RWPE1 (cell line): ENCODE measurements around the gene FAM114A1.

Experiments
- CTCF ChIA-PET: fragments of 350-600 bp; sonication (Branson Sonifier 250); formaldehyde crosslinking; extraction: SDS; loops from one replicate; lab custom pipeline; 2021; lab: Yijun Ruan, JAX
- POLR2A ChIA-PET: fragments of 400-600 bp; formaldehyde crosslinking; extraction: SDS; loops from one replicate; lab custom pipeline; 2020; ENCODE audit warnings: antibody characterized with exemption; ENCODE audit not compliant: low non-redundant PET; lab: Yijun Ruan, JAX
- DNase-seq: peaks from one replicate; pipeline ENCODE4 v3.0.0; 2012; ENCODE audit warnings: low spot score
- H3K27ac ChIP-seq: fragments of 450-650 bp; 2 replicates; pipeline ENCODE4 v1.5.1; 2017
- TF ChIP-seq, protein P1 (sequence below): fragments of 450-650 bp; conservative IDR thresholded peaks from 2 replicates; pipeline ENCODE4 v1.5.1; 2017; ENCODE audit warnings: low read depth, mild to moderate bottlenecking

The FAM114A1 gene

DNA sequence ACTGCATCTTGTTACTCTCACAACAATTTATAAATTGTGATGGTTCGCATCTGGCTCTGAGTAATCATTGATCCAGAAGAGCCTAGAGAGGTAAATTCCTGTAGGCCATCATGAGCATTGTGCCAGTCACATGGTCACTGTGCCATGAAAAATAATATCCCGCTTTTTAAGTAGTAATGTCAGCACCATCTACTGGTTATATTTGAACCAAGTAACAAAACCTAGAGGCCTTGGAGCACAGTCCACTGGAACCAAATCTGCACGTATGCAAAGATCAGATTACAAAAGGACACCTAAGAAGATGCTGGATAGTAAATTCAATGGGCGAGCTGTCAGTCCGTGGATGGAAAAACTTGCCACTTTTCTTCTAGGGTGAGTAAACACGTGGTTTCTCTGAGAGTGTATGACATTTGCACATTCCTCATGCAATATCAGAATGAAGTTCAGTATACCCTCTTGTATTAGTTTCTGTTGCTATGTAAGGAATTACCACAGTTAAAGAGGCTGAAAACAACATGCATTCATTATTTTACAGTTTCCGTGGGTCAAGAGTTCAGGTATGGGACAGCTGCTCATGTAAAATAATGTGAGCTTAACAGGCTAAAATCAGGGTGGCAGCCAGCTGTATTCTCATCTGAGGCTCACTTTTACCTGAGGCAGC, 26.8 kb downstream of the FAM114A1 start:
- H3K27ac ChIP-seq = no peak overlapping the region
- no peak for DNase-seq
- CTCF ChIA-PET = interaction anchor here (0.6 to 1.3 kb wide), 3 partner anchors 309 to 697 kb away, joined by 3 to 4 read pairs (median 3); no protein-coding TSS in a partner anchor
- TF ChIP-seq, protein P1, sequence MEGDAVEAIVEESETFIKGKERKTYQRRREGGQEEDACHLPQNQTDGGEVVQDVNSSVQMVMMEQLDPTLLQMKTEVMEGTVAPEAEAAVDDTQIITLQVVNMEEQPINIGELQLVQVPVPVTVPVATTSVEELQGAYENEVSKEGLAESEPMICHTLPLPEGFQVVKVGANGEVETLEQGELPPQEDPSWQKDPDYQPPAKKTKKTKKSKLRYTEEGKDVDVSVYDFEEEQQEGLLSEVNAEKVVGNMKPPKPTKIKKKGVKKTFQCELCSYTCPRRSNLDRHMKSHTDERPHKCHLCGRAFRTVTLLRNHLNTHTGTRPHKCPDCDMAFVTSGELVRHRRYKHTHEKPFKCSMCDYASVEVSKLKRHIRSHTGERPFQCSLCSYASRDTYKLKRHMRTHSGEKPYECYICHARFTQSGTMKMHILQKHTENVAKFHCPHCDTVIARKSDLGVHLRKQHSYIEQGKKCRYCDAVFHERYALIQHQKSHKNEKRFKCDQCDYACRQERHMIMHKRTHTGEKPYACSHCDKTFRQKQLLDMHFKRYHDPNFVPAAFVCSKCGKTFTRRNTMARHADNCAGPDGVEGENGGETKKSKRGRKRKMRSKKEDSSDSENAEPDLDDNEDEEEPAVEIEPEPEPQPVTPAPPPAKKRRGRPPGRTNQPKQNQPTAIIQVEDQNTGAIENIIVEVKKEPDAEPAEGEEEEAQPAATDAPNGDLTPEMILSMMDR = no peak
- POLR2A ChIA-PET = no interaction called here

DNA sequence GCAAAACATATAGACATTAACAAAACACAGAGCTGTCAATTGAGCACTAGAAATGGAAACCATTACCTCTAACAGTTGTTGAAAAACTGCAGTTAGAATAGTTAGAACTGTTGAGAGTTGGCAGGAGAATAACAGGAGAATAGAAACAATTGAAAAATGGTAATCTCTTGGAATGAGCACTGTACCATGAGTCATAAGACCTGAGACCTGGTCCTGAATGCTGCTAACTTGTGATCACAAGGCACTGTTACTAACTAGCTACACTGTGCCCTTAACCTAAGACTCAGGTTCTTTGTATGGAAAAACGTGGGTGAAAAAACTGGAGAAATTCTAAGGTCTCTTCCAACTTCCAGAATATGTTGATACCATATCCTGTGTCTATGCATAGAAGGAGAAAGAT, 29.3 kb downstream of the FAM114A1 start:
- POLR2A ChIA-PET = no interaction called here
- TF ChIP-seq, protein P1 = no peak
- no peak overlapping the region for H3K27ac ChIP-seq
- no peak for DNase-seq
- CTCF ChIA-PET = interaction anchor here (0.5 kb wide), 1 partner anchor 138 kb away, joined by 3 read pairs; no protein-coding TSS in a partner anchor

DNA sequence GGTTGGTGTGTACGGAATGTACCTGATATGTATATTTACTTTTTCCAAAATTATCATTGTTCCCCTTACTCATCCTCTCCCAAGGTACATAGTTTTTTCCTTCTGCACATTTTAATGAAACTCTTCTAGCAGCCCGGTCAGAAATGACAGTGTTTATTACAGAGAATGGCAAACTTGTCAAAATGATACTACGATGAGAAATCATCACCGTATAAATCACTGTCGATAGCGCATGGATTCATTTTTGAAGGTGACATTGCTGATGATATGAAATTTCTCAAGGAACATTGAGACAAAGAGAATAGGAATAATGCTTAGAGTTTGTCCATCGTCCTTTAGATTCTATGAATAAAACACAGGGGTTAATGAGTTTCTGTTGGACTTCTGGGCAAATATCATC, 30.6 kb downstream of the FAM114A1 start:
- TF ChIP-seq, protein P1 = no peak
- H3K27ac ChIP-seq = no peak overlapping the region
- ChIA-PET CTCF (no interaction called here), POLR2A (no interaction called here)
- no peak for DNase-seq

DNA sequence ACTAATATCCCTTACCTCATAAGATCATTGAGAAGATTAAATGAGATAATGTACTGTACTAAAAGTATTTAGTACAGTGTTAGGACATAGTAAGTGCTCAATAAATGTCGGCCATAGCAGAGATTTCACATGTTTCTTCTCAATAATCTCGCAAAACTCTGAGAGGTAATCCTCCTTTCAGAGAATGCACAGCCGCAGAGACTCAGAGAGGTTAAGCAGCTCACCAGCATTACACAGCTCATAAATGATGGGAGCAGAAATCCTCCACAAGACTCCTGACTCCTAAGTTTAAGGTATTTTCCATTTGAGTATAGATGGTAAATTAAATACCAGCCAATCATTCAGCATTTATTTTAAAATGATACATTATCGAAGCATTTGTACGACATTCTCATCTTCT, 34.6 kb downstream of the FAM114A1 start:
- POLR2A ChIA-PET = interaction anchor here (0.5 kb wide), 1 partner anchor 201 kb away, joined by 11 read pairs; no protein-coding TSS in a partner anchor
- CTCF ChIA-PET = interaction anchor here (0.6 to 2.0 kb wide), 6 partner anchors 13 to 242 kb away, joined by 3 to 14 read pairs (median 4); no protein-coding TSS in a partner anchor
- DNase-seq = no peak
- TF ChIP-seq, protein P1 = no peak
- H3K27ac ChIP-seq = no peak overlapping the region

DNA sequence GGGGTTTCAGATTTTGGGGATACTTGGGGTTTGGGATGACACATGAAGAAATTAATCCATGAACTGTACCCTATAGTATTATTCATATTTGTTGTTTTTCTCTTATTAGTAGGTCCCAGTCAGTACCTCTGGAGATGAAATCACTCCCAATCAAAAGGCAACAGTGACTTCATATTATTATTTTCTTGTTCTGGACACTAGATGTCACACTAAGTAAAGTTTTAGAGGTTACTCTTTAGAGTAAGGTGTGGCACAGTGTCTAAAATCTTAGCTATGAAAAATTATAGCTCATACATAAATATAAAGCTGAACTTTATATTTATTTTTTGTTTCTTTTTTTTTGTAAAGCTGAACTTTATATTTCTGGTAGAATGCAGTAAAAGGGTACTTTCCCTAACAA, 35.1 kb downstream of the FAM114A1 start:
- ChIA-PET POLR2A (no interaction called here), CTCF (interaction anchor here (0.6 to 2.0 kb wide), 7 partner anchors 14 to 546 kb away, joined by 3 to 14 read pairs (median 4); no protein-coding TSS in a partner anchor)
- TF ChIP-seq, protein P1 = no peak; the same call in 1 of the 2 replicates
- no peak overlapping the region for H3K27ac ChIP-seq
- peak; percentile 51 for DNase-seq

DNA sequence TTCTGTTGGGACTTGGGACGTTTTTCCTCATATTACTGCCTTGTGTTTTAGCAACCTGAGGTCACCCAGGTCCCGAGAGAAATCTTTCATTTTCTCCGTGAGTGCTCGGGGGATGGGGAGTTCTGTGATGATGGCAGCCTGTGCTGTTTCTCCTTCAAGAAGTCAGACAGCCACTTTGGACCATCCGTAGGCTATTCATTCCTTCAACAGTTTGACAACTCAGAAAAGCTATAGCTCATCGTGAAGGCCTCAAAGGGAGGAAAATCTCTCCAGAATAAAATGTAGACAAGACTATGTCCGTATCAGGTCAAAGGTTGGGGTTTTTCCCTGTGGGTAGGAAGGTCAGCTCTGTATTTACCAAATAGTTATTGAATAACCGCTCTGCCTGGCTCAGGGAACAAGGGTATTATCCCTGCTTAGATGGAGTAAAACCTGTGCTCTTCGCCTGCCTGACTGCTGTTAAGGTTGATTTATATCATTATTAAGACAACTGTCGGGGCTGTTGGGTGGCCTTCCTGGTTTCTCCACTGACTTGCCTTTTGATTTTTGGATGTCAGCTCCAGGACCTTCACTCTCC, 36.6 kb downstream of the FAM114A1 start:
- ChIA-PET CTCF (no interaction called here), POLR2A (no interaction called here)
- no peak for DNase-seq
- TF ChIP-seq, protein P1 = no peak
- no peak overlapping the region for H3K27ac ChIP-seq
